HepG2 (cell line): ENCODE data around the gene IGDCC3. TPM values are rescaled to one million over a fixed set of nuclear protein-coding genes. Genes with fewer than 3 reads are reported as not detected.

Experiments used
- ATAC-seq: fragments of 200-7000 bp; cut with Tn5 transposase; 3 replicates; pipeline ENCODE4 v1.9.1; 2020; ENCODE audit warnings: mild to moderate bottlenecking, moderate library complexity
- BruUV-seq: library from RNA; stranded (reverse); fragments of 400-500 nt; replicated peaks from 2 replicates; lab custom pipeline; 2021; lab: Mats Ljungman, UMichigan
- CTCF ChIA-PET: fragments of 300-600 bp; formaldehyde crosslinking; extraction: SDS; loops from one replicate; lab custom pipeline; 2021; ENCODE audit warnings: low total read pairs, inconsistent platforms, low intra/inter-chr PET ratio; lab: Yijun Ruan, JAX
- POLR2A ChIA-PET: fragments of 350-600 bp; sonication (Branson Sonifier 250); formaldehyde crosslinking; loops from one replicate; lab custom pipeline; 2020; ENCODE audit warnings: antibody characterized with exemption, inconsistent platforms; lab: Yijun Ruan, JAX
- DNase-seq: peaks from one replicate; pipeline ENCODE4 v3.0.0-alpha.2; 2015; ENCODE audit warnings: low spot score
- FAIRE-seq: peaks from 3 replicates; lab custom pipeline; 2011; peaks lifted over from hg19 to GRCh38; lab: Jason Lieb, UNC
- H2AFZ ChIP-seq: one replicate; pipeline ENCODE4 v1.6.1; 2011; ENCODE audit warnings: low read length, inconsistent platforms
- H3K27ac ChIP-seq: fragments of 300-600 bp; 3 replicates; pipeline ENCODE4 v1.8.0; 2011; ENCODE audit warnings: mixed run types, mild to moderate bottlenecking, mixed read lengths, low read length, inconsistent platforms; ENCODE audit not compliant: insufficient read depth; ENCODE audit errors: extremely low read length
- H3K27me3 ChIP-seq, 2 experiments: fragments of 200-600 bp in 1 of 2; 2 replicates in 1 of 2; 3 replicates in 1 of 2; pipeline versions ENCODE4 v1.6.0 to v1.8.0; 2011; ENCODE audit warnings: low read length in 2 of 2, mild to moderate bottlenecking in 2 of 2, moderate library complexity in 2 of 2, inconsistent platforms in 1 of 2; ENCODE audit not compliant: insufficient read depth in 2 of 2, control insufficient read depth in 1 of 2
- H3K36me3 ChIP-seq, 2 experiments: fragments of 200-600 bp in 1 of 2; replicated peaks in 1 of 2; 2 replicates in 1 of 2; 3 replicates in 1 of 2; pipeline versions ENCODE4 v1.5.1 to v1.8.0; 2011; ENCODE audit warnings: low read length in 2 of 2, inconsistent platforms in 1 of 2; ENCODE audit not compliant: insufficient read depth in 2 of 2, control insufficient read depth in 1 of 2
- H3K4me1 ChIP-seq: 2 replicates; pipeline ENCODE4 v1.5.1; 2012; ENCODE audit warnings: low read length, inconsistent platforms; ENCODE audit not compliant: insufficient read depth
- H3K4me2 ChIP-seq: 2 replicates; pipeline ENCODE4 v1.6.0; 2011; ENCODE audit warnings: low read depth, low read length, inconsistent platforms
- H3K4me3 ChIP-seq, 3 experiments: fragments of 200-600 bp in 1 of 3; sonication (generic), shearing (Covaris generic) in 1 of 3; replicated peaks in 1 of 3; 2 replicates each; pipeline ENCODE4 v1.5.1; 2011 to 2016; ENCODE audit warnings: low read length in 3 of 3, inconsistent platforms in 2 of 3, low read depth in 2 of 3, mild to moderate bottlenecking in 2 of 3, control low read depth in 1 of 3, mixed read lengths in 1 of 3; ENCODE audit not compliant: insufficient read depth in 1 of 3
- H3K79me2 ChIP-seq: one replicate; pipeline ENCODE4 v1.6.1; 2011; ENCODE audit warnings: low read length, inconsistent platforms; ENCODE audit not compliant: insufficient read depth
- H3K9ac ChIP-seq: 2 replicates; pipeline ENCODE4 v1.6.0; 2011; ENCODE audit warnings: mild to moderate bottlenecking, low read depth, low read length, inconsistent platforms; ENCODE audit not compliant: insufficient read depth
- H3K9me3 ChIP-seq: 2 replicates; pipeline ENCODE4 v1.5.1; 2012; ENCODE audit warnings: mild to moderate bottlenecking, low read length
- H4K20me1 ChIP-seq: 2 replicates; pipeline ENCODE4 v1.6.0; 2011; ENCODE audit warnings: inconsistent platforms, mild to moderate bottlenecking, low read length, moderate library complexity; ENCODE audit not compliant: insufficient read depth
- ATF7-NPFF ChIP-seq: sonication (generic); formaldehyde crosslinking; IDR thresholded peaks from 2 replicates; pipeline ENCODE4 v1.8.1; 2023; ENCODE audit warnings: mild to moderate bottlenecking, low read depth, missing genetic modification reagents, moderate library complexity
- CSRNP1 ChIP-seq: sonication (generic); formaldehyde crosslinking; IDR thresholded peaks from 2 replicates; pipeline ENCODE4 v1.8.1; 2023; ENCODE audit warnings: mild to moderate bottlenecking, missing genetic modification reagents
- EHMT2 ChIP-seq: fragments of 200-600 bp; sonication (generic); IDR thresholded peaks from 2 replicates; pipeline ENCODE4 v1.7.0; 2017; ENCODE audit warnings: antibody characterized with exemption, low read depth, low read length, borderline replicate concordance
- MEIS2 ChIP-seq: sonication (generic); formaldehyde crosslinking; IDR thresholded peaks from 2 replicates; pipeline ENCODE4 v1.9.0; 2021; ENCODE audit warnings: mild to moderate bottlenecking, missing genetic modification reagents
- NFE2 ChIP-seq: sonication (generic); formaldehyde crosslinking; IDR thresholded peaks from 2 replicates; pipeline ENCODE4 v1.4.0; 2020; ENCODE audit warnings: missing genetic modification reagents
- NFYB ChIP-seq: sonication (generic); formaldehyde crosslinking; IDR thresholded peaks from 2 replicates; pipeline ENCODE4 v1.4.0; 2020; ENCODE audit warnings: missing genetic modification reagents
- RFXAP ChIP-seq: sonication (generic); formaldehyde crosslinking; IDR thresholded peaks from 2 replicates; pipeline ENCODE4 v1.4.0; 2020; ENCODE audit warnings: missing genetic modification reagents, borderline replicate concordance
- RXRB ChIP-seq: IDR thresholded peaks from 2 replicates; pipeline ENCODE4 v1.6.1; 2016; ENCODE audit warnings: borderline replicate concordance, missing genetic modification reagents, missing compliant biosample characterization
- SIN3B ChIP-seq: fragments of 150-350 bp; IDR thresholded peaks from 2 replicates; pipeline ENCODE4 v1.6.1; 2014; ENCODE audit warnings: low read length
- SP1 ChIP-seq, 2 experiments: fragments of 450-650 bp in 1 of 2; sonication (generic) in 1 of 2; formaldehyde crosslinking in 1 of 2; IDR thresholded peaks; 2 replicates each; pipeline versions ENCODE4 v1.4.0 to v1.6.1; 2016 to 2020; ENCODE audit warnings: missing genetic modification reagents in 1 of 2
- TARDBP ChIP-seq: sonication (generic); formaldehyde crosslinking; IDR thresholded peaks from 2 replicates; pipeline ENCODE4 v1.8.0; 2022; ENCODE audit warnings: mild to moderate bottlenecking, missing genetic modification reagents
- TBP ChIP-seq: sonication (generic); formaldehyde crosslinking; IDR thresholded peaks from 2 replicates; pipeline ENCODE4 v1.5.0; 2020; ENCODE audit warnings: missing genetic modification reagents
- ZNF263 ChIP-seq: sonication (generic); formaldehyde crosslinking; IDR thresholded peaks from 2 replicates; pipeline ENCODE4 v1.4.0; 2020; ENCODE audit warnings: missing genetic modification reagents
- ZNF556 ChIP-seq: sonication (generic); formaldehyde crosslinking; IDR thresholded peaks from 2 replicates; pipeline ENCODE4 v1.4.0; 2020; ENCODE audit warnings: mild to moderate bottlenecking, missing genetic modification reagents, borderline replicate concordance
- ZNF605 ChIP-seq: sonication (generic); formaldehyde crosslinking; IDR thresholded peaks from 2 replicates; pipeline ENCODE4 v1.8.0; 2022; ENCODE audit warnings: mild to moderate bottlenecking, missing genetic modification reagents
- ZNF629 ChIP-seq: sonication (generic); formaldehyde crosslinking; conservative IDR thresholded peaks from 2 replicates; pipeline ENCODE4 v1.5.0; 2020; ENCODE audit warnings: missing genetic modification reagents
- ZNF672 ChIP-seq: sonication (generic); formaldehyde crosslinking; IDR thresholded peaks from 2 replicates; pipeline ENCODE4 v1.8.1; 2022; ENCODE audit warnings: missing genetic modification reagents
- ZNF746 ChIP-seq: sonication (generic); formaldehyde crosslinking; IDR thresholded peaks from 2 replicates; pipeline ENCODE4 v1.8.0; 2022; ENCODE audit warnings: mild to moderate bottlenecking, missing genetic modification reagents
- WGBS: methylation state at CpG from one replicate; pipeline ENCODE4 v1.1.6; 2017; ENCODE audit warnings: low lambda C conversion rate; 5-methylcytosine and 5-hydroxymethylcytosine counted together
- in situ Hi-C: cut with HindIII; loops from 2 replicates; pipeline ENCODE4 v1.10.0; 2017; ENCODE audit warnings: low pct_unique_long_range_greater_than_20kb; ENCODE audit not compliant: extremely low pct_ligation_motif_present
- intact Hi-C: fragments of 100-400 bp; cut with micrococcal nuclease; formaldehyde crosslinking; loops from one replicate; pipeline ENCODE4 v1.10.0; 2022; ENCODE audit not compliant: unreplicated experiment
- polyA plus RNA-seq, 8 experiments: library from polyadenylated mRNA; depleted of rRNA in 3 of 8; stranded (reverse) in 7 of 8; unstranded in 1 of 8; fragments of >200 nt; fragmentation: Illumina TruSeq in 4 of 8; extraction: Trizol in 4 of 8; gene quantifications; 2 replicates each; pipeline versions ENCODE4 v1.2.1 to v1.2.3, GENCODE V29; 2011 to 2016; ENCODE audit warnings: low read depth in 4 of 8, missing spikeins in 1 of 8, mixed read lengths in 1 of 8; ENCODE audit not compliant: insufficient read depth in 1 of 8
- total RNA-seq, 5 experiments: library from RNA; depleted of rRNA; stranded (reverse); fragments of >200 nt; fragmentation: Illumina TruSeq; extraction: Trizol; gene quantifications; 2 replicates each; pipeline ENCODE4 v1.2.3, GENCODE V29; 2016; ENCODE audit warnings: low read depth in 1 of 5
- TF ChIP-seq, protein P1 (sequence below): sonication (generic); formaldehyde crosslinking; IDR thresholded peaks from 2 replicates; pipeline ENCODE4 v1.4.0; 2020; ENCODE audit warnings: missing genetic modification reagents, borderline replicate concordance

The IGDCC3 gene
- total and polyA plus RNA-seq, 2 of the 13 experiments (the other 11 are each of a cell fraction or from before 2014, with no cell fraction given): 30.1 to 51.8 TPM

GRCh38 chr15:65404186-65404872 is 26.5 kb upstream of the IGDCC3 start:
- Histone ChIP-seq H2AFZ (no peak overlapping the region), H3K27me3 (peaks cover 0 to 12% of the 10 kb centered on the region in 2 experiments; a peak in 2 of 5 replicates), H3K4me3 (no peak overlapping the region), H3K27ac (no peak overlapping the region), H3K4me2 (no peak overlapping the region), H3K36me3 (no peaks in the 10 kb centered on the region), H3K79me2 (no peaks in the 10 kb centered on the region), H3K9ac (no peak overlapping the region), H3K4me1 (peaks cover 31% of the 10 kb centered on the region), H4K20me1 (no peaks in the 10 kb centered on the region), H3K9me3 (no peaks in the 10 kb centered on the region)
- intact Hi-C loops (no loop called here), in situ Hi-C loops (no loop called here)
- FAIRE-seq (no peak), ATAC-seq (no peak), DNase-seq (no peak)
- ChIA-PET POLR2A (interaction anchor here (0.6 kb wide), 1 partner anchor 35 kb away, joined by 3 read pairs; no protein-coding TSS in a partner anchor), CTCF (no interaction called here)
- no peak for TF ChIP-seq ZNF672 (CRISPR knock-in tag)
- TF ChIP-seq, protein P1, sequence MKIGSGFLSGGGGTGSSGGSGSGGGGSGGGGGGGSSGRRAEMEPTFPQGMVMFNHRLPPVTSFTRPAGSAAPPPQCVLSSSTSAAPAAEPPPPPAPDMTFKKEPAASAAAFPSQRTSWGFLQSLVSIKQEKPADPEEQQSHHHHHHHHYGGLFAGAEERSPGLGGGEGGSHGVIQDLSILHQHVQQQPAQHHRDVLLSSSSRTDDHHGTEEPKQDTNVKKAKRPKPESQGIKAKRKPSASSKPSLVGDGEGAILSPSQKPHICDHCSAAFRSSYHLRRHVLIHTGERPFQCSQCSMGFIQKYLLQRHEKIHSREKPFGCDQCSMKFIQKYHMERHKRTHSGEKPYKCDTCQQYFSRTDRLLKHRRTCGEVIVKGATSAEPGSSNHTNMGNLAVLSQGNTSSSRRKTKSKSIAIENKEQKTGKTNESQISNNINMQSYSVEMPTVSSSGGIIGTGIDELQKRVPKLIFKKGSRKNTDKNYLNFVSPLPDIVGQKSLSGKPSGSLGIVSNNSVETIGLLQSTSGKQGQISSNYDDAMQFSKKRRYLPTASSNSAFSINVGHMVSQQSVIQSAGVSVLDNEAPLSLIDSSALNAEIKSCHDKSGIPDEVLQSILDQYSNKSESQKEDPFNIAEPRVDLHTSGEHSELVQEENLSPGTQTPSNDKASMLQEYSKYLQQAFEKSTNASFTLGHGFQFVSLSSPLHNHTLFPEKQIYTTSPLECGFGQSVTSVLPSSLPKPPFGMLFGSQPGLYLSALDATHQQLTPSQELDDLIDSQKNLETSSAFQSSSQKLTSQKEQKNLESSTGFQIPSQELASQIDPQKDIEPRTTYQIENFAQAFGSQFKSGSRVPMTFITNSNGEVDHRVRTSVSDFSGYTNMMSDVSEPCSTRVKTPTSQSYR: no peak
- no peak for TF ChIP-seq EHMT2
- TF ChIP-seq RXRB (CRISPR knock-in tag): no peak
- TF ChIP-seq SP1 (IDR thresholded peaks at IDR 0.05): no peak
- no peak for TF ChIP-seq SP1 (CRISPR knock-in tag; IDR thresholded peaks at IDR 0.05)
- no peak for TF ChIP-seq ATF7-NPFF (CRISPR knock-in tag)
- no peak for TF ChIP-seq TBP (CRISPR knock-in tag)
- no peak for TF ChIP-seq ZNF556 (CRISPR knock-in tag)
- TF ChIP-seq ZNF746 (CRISPR knock-in tag): no peak
- TF ChIP-seq NFYB (CRISPR knock-in tag): no peak
- TF ChIP-seq NFE2 (CRISPR knock-in tag): no peak
- TF ChIP-seq CSRNP1: no peak
- TF ChIP-seq SIN3B: no peak
- TF ChIP-seq TARDBP (CRISPR knock-in tag): no peak
- no peak for TF ChIP-seq MEIS2
- TF ChIP-seq ZNF263 (CRISPR knock-in tag): no peak
- no peak for TF ChIP-seq RFXAP (CRISPR knock-in tag)
- TF ChIP-seq ZNF629 (CRISPR knock-in tag): no peak
- no peak for TF ChIP-seq ZNF605 (CRISPR knock-in tag)
- WGBS: 29% methylated on average over 6 of the region's 6 CpGs
- no TSS peak for BruUV-seq
